HEK293 (cell line): ENCODE results near the gene NXF3.

ENCODE experiments used
- CTCF ChIA-PET: fragments of 350-600 bp; formaldehyde crosslinking; extraction: SDS; loops from one replicate; lab custom pipeline; 2021; ENCODE audit warnings: antibody characterized with exemption; lab: Yijun Ruan, JAX
- POLR2A ChIA-PET: fragments of 300-600 bp; formaldehyde crosslinking; extraction: SDS; loops from one replicate; lab custom pipeline; 2020; ENCODE audit warnings: antibody characterized with exemption, inconsistent platforms; lab: Yijun Ruan, JAX
- H3K27ac ChIP-seq: fragments of 200-500 bp; sonication (Bioruptor generic); 2 replicates; pipeline ENCODE4 v1.5.1; 2014; ENCODE audit warnings: low read depth, low read length, control low read depth, inconsistent platforms; ENCODE audit errors: extremely low read depth
- H3K36me3 ChIP-seq, 2 experiments: fragments of 200-500 bp in 1 of 2; sonication (Bioruptor generic) in 1 of 2; 1 replicate in 1 of 2; 2 replicates in 1 of 2; pipeline ENCODE4 v1.5.1; 2014 to 2017; ENCODE audit warnings: inconsistent platforms in 2 of 2, low read length in 2 of 2; ENCODE audit not compliant: control insufficient read depth in 2 of 2, insufficient read depth in 1 of 2
- H3K4me1 ChIP-seq: fragments of 200-500 bp; sonication (Bioruptor generic); 2 replicates; pipeline ENCODE4 v1.5.1; 2014; ENCODE audit warnings: mild to moderate bottlenecking, low read length, inconsistent platforms; ENCODE audit not compliant: control insufficient read depth, insufficient read depth
- H3K4me3 ChIP-seq: 2 replicates; pipeline ENCODE4 v1.5.1; 2011; ENCODE audit warnings: low read depth, mild to moderate bottlenecking, control low read depth, low read length, moderate library complexity
- H3K9me3 ChIP-seq: fragments of 200-500 bp; sonication (Bioruptor generic); 2 replicates; pipeline ENCODE4 v1.5.1; 2014; ENCODE audit warnings: low read depth, low read length, inconsistent platforms; ENCODE audit not compliant: control insufficient read depth, insufficient read depth
- GLIS2 ChIP-seq: fragments of 450-650 bp; formaldehyde crosslinking; IDR thresholded peaks from 2 replicates; pipeline ENCODE4 v1.5.1; 2016; ENCODE audit warnings: missing biosample characterization, missing genetic modification characterization
- HOXC10 ChIP-seq: sonication (generic); formaldehyde crosslinking; IDR thresholded peaks from 2 replicates; pipeline ENCODE4 v1.8.1; 2023; ENCODE audit warnings: mild to moderate bottlenecking, missing genetic modification reagents
- PRDM10 ChIP-seq: fragments of 450-650 bp; formaldehyde crosslinking; IDR thresholded peaks from 2 replicates; pipeline ENCODE4 v1.5.1; 2016; ENCODE audit warnings: missing biosample characterization, missing genetic modification characterization
- PRDM2 ChIP-seq: fragments of 450-650 bp; formaldehyde crosslinking; IDR thresholded peaks from 2 replicates; pipeline ENCODE4 v1.5.1; 2016; ENCODE audit warnings: missing biosample characterization, missing genetic modification characterization, borderline replicate concordance
- TSHZ1 ChIP-seq: fragments of 450-650 bp; formaldehyde crosslinking; IDR thresholded peaks from 2 replicates; pipeline ENCODE4 v1.5.1; 2016; ENCODE audit warnings: missing biosample characterization, missing genetic modification characterization, borderline replicate concordance
- ZBTB21 ChIP-seq: fragments of 450-650 bp; formaldehyde crosslinking; IDR thresholded peaks from 2 replicates; pipeline ENCODE4 v1.5.1; 2017; ENCODE audit warnings: missing biosample characterization, missing genetic modification characterization
- ZBTB26 ChIP-seq: fragments of 450-650 bp; formaldehyde crosslinking; optimal IDR thresholded peaks from 2 replicates; pipeline ENCODE3; 2016; ENCODE audit warnings: missing biosample characterization, mild to moderate bottlenecking, missing genetic modification characterization
- ZBTB49 ChIP-seq: fragments of 450-650 bp; formaldehyde crosslinking; IDR thresholded peaks from 2 replicates; pipeline ENCODE4 v1.5.1; 2016; ENCODE audit warnings: missing biosample characterization, missing genetic modification characterization, low read depth
- ZNF146 ChIP-seq: fragments of 450-650 bp; formaldehyde crosslinking; IDR thresholded peaks from 2 replicates; pipeline ENCODE4 v1.5.1; 2016; ENCODE audit warnings: missing biosample characterization, missing genetic modification characterization
- ZNF148 ChIP-seq: fragments of 450-650 bp; formaldehyde crosslinking; IDR thresholded peaks from 2 replicates; pipeline ENCODE4 v1.5.0; 2017; ENCODE audit warnings: missing biosample characterization, missing genetic modification characterization, borderline replicate concordance
- ZNF221 ChIP-seq: fragments of 450-650 bp; formaldehyde crosslinking; IDR thresholded peaks from 2 replicates; pipeline ENCODE4 v1.5.1; 2017; ENCODE audit warnings: missing biosample characterization, missing genetic modification characterization, borderline replicate concordance
- ZNF223 ChIP-seq: fragments of 450-650 bp; formaldehyde crosslinking; IDR thresholded peaks from 2 replicates; pipeline ENCODE4 v1.5.1; 2016; ENCODE audit warnings: missing biosample characterization, missing genetic modification characterization
- ZNF311 ChIP-seq: fragments of 450-650 bp; formaldehyde crosslinking; IDR thresholded peaks from 2 replicates; pipeline ENCODE4 v1.5.1; 2017; ENCODE audit warnings: missing biosample characterization, missing genetic modification characterization, borderline replicate concordance
- ZNF501 ChIP-seq: fragments of 450-650 bp; formaldehyde crosslinking; IDR thresholded peaks from 2 replicates; pipeline ENCODE4 v1.5.1; 2016; ENCODE audit warnings: missing biosample characterization, missing genetic modification characterization
- ZNF510 ChIP-seq: fragments of 450-650 bp; formaldehyde crosslinking; IDR thresholded peaks from 2 replicates; pipeline ENCODE4 v1.5.1; 2018; ENCODE audit warnings: mild to moderate bottlenecking, missing genetic modification characterization, missing biosample characterization; ENCODE audit not compliant: insufficient replicate concordance
- ZNF529 ChIP-seq: fragments of 450-650 bp; formaldehyde crosslinking; IDR thresholded peaks from 2 replicates; pipeline ENCODE4 v1.5.1; 2017; ENCODE audit warnings: missing genetic modification characterization, missing biosample characterization; ENCODE audit not compliant: insufficient replicate concordance
- ZNF560 ChIP-seq: fragments of 450-650 bp; formaldehyde crosslinking; IDR thresholded peaks from 2 replicates; pipeline ENCODE4 v1.5.1; 2017; ENCODE audit warnings: missing biosample characterization, missing genetic modification characterization, borderline replicate concordance
- ZNF777 ChIP-seq: fragments of 450-650 bp; formaldehyde crosslinking; IDR thresholded peaks from 2 replicates; pipeline ENCODE4 v1.5.1; 2017; ENCODE audit warnings: missing biosample characterization, missing genetic modification characterization, borderline replicate concordance

NXF3 gene

GRCh38 chrX:103052625-103053024 lies 40.3 kb downstream of the NXF3 start:
- Histone ChIP-seq H3K4me3 (no peak overlapping the region), H3K36me3 (no peaks in the 10 kb centered on the region), H3K9me3 (no peaks in the 10 kb centered on the region), H3K27ac (no peak overlapping the region), H3K4me1 (no peaks in the 10 kb centered on the region)
- no peak for TF ChIP-seq ZBTB49 (tag by site-specific recombination)
- TF ChIP-seq ZNF223 (tag by site-specific recombination) = no peak
- no peak for TF ChIP-seq TSHZ1
- no peak for TF ChIP-seq ZNF501
- no peak for TF ChIP-seq ZNF221
- TF ChIP-seq HOXC10 = no peak
- no peak for TF ChIP-seq ZNF510 (tag by site-specific recombination)
- TF ChIP-seq ZNF148 (tag by site-specific recombination) = no peak
- TF ChIP-seq ZNF777 (tag by site-specific recombination) = no peak
- TF ChIP-seq PRDM2 (tag by site-specific recombination) = no peak
- no peak for TF ChIP-seq ZBTB26 (tag by site-specific recombination)
- no peak for TF ChIP-seq ZNF560
- TF ChIP-seq ZNF311 (tag by site-specific recombination) = no peak
- TF ChIP-seq ZNF529 (tag by site-specific recombination) = no peak
- no peak for TF ChIP-seq GLIS2 (tag by site-specific recombination)
- TF ChIP-seq PRDM10 (tag by site-specific recombination) = no peak
- TF ChIP-seq ZNF146 (tag by site-specific recombination) = no peak
- TF ChIP-seq ZBTB21 (tag by site-specific recombination) = no peak
- POLR2A ChIA-PET = no interaction called here
- CTCF ChIA-PET = interaction anchor here (0.7 kb wide), 1 partner anchor 1970 kb away, joined by 3 read pairs; no protein-coding TSS in a partner anchor
